ENCODE results near the gene MAN1A1. TPM values are rescaled to one million over a fixed set of nuclear protein-coding genes. Genes with fewer than 3 reads are reported as not detected.
"Not testable (repeated sequence)": the region's sequence is repeated elsewhere in the genome, so short reads cannot be mapped to it uniquely, and the experiment has no call there.

MAN1A1 gene
- total RNA-seq, 1 donor from 2014 or later = 75.5 TPM

DNA sequence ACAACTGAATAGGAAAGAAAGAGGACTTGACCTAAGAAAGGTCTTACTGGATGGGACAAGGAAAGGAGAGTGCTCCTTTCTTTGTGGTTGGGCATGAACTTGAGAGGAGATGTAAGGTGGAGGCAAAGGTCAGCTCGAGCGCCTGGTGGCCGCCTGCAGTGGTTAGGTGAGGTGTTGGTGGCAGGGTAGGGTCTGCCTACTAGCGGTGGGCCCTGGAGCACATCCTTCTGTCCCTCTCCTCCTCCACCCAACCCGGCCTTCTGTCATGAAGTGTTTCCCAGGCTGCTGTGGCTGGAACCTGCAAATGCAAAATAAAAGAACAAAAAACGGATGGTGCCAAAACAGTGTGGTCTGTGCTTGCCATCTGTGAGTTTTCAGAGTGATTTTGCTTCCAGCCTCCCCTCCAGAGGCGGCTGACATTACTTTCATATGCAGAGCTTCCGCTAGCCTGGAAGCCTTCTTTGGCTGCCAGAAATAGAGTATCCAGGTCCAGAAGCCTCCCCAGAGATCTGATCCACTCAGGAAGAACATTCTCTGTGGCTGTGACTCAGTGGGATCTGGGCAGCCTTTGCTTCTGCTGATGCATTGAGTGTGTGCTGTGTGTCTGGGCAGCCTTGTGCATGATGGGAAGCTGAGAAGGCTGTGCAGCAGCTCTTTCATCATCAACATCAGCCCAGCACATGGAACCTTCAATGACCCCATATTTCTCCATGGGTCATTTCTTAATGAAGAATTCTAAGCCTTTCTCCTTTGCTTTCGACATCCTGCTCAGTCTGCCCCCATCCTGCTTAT is 191.3 kb downstream of the MAN1A1 start:
- Histone ChIP-seq H3K4me1 (no peaks in the 10 kb centered on the region), H3K27ac (no peak overlapping the region), H3K9me3 (no peaks in the 10 kb centered on the region), H3K27me3 (no peaks in the 10 kb centered on the region), H3K4me3 (no peak overlapping the region), H3K36me3 (no peaks in the 10 kb centered on the region)
- TF ChIP-seq, protein P1, sequence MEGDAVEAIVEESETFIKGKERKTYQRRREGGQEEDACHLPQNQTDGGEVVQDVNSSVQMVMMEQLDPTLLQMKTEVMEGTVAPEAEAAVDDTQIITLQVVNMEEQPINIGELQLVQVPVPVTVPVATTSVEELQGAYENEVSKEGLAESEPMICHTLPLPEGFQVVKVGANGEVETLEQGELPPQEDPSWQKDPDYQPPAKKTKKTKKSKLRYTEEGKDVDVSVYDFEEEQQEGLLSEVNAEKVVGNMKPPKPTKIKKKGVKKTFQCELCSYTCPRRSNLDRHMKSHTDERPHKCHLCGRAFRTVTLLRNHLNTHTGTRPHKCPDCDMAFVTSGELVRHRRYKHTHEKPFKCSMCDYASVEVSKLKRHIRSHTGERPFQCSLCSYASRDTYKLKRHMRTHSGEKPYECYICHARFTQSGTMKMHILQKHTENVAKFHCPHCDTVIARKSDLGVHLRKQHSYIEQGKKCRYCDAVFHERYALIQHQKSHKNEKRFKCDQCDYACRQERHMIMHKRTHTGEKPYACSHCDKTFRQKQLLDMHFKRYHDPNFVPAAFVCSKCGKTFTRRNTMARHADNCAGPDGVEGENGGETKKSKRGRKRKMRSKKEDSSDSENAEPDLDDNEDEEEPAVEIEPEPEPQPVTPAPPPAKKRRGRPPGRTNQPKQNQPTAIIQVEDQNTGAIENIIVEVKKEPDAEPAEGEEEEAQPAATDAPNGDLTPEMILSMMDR (IDR thresholded peaks at IDR 0.05) = no peak
- peak in 1 of 2 donors; percentile 78 for DNase-seq (ENCODE audit: low spot score in 2 of 2)
- intact Hi-C loops (cut with DNase I) = no loop called here

DNA sequence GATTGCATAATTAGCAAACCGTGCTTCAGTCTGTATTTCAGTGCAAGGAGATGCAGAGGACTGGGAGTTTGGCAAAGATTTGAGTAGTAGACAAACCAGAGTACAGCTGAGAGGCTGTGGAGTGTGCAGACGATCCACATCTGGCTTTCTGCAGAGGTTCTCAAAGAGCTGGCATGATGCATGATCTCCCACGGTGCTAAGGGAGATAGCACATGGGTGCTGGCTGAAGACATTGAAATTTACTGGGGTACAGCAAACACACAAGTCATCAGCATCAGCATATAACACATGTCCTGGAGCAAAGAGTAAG is 192.1 kb downstream of the MAN1A1 start:
- DNase-seq (ENCODE audit: low spot score in 2 of 2) = no peak
- intact Hi-C loops (cut with DNase I) = no loop called here

DNA sequence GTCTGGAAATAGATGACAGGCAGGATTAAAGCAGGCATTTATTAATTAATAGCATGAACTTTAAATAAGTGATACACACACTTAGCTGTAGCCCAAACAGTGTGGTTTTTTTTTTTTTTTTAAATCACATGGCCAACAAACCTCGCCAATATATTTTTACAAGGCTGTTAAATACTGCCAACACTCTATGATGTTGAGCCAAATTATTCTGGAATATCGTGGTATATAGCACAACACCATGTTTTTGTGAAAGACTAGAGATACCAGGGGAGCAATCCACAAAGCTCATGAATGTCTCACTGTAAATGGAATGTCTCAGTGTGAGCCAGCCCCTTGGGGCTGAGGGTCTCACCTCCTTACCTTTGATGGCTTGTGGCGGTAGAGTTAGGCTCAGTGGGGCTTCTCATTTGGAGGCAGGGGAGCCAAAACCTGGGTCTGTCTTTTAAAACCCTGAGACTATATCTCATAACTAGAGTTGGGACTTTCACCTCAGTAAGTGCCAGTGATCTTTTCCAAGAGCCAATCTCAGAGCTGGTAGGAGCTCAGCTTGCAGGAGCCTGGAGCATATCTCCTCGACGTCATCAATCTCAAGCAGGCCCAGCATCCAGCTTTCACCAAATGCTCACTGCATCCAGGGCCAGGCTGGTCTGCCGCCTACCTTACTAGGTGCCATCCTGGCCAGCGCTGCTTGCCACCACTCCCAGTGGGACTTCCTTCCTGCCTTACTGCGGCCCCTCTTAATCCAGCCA is 192.6 kb downstream of the MAN1A1 start:
- Histone ChIP-seq H3K27ac (no peak overlapping the region), H3K36me3 (no peaks in the 10 kb centered on the region), H3K4me3 (no peak overlapping the region), H3K27me3 (no peaks in the 10 kb centered on the region), H3K9me3 (no peaks in the 10 kb centered on the region), H3K4me1 (no peaks in the 10 kb centered on the region)
- DNase-seq (ENCODE audit: low spot score in 2 of 2) = no peak
- TF ChIP-seq, protein P1 (IDR thresholded peaks at IDR 0.05) = no peak
- intact Hi-C loops (cut with DNase I) = no loop called here

More for the DNA sequence above, 192.1 kb downstream of the MAN1A1 start:
- no peaks in the 10 kb centered on the region for H3K9me3 ChIP-seq
- H3K27ac ChIP-seq = no peak overlapping the region
- H3K4me3 ChIP-seq = no peak overlapping the region
- no peaks in the 10 kb centered on the region for H3K4me1 ChIP-seq
- H3K36me3 ChIP-seq = no peaks in the 10 kb centered on the region
- TF ChIP-seq, protein P1 (IDR thresholded peaks at IDR 0.05) = no peak
- H3K27me3 ChIP-seq = no peaks in the 10 kb centered on the region

DNA sequence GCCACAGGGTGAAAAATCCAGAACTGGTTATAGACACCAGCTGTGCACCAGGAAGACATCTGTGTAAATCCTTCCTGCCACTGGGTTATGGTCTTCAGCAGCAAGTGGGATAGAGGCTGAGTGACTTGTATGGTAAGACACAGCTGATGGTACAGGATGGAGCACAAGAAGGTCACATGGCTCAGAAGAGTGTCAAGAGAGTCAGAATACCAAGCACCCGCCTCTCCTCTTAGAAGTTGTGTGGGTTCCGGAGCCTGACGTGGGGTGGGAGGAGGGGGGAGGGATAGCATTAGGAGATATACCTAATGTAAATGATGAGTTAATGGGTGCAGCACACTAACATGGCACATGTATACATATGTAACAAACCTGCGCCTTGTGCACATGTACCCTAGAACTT is 193.5 kb downstream of the MAN1A1 start:
- H3K4me3 ChIP-seq; H3K27me3 ChIP-seq; H3K4me1 ChIP-seq; intact Hi-C loops (cut with DNase I); H3K27ac ChIP-seq; H3K36me3 ChIP-seq; DNase-seq (ENCODE audit: low spot score in 2 of 2); H3K9me3 ChIP-seq: not testable (repeated sequence)

DNA sequence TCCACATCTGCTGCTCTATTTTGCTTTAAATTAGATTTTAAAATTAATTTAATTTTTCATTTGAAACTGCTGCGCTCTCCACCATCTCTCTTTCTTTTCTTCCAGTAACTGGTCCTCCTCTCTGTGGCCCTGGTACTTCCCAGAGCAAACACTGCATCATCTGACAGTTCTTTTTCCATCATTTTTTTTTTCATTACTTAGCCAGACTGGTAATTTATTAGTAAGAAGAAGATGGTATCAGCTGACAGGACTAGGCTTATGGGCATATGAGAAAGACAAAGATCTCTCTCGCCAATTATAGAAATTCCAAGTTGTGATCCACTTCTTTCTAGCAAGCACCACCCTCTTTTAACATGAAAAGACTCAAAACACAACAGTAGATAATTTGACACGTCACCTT is 197.4 kb downstream of the MAN1A1 start:
- no peak for DNase-seq (ENCODE audit: low spot score in 2 of 2)
- TF ChIP-seq, protein P1 (IDR thresholded peaks at IDR 0.05) = no peak
- Histone ChIP-seq H3K9me3 (no peaks in the 10 kb centered on the region), H3K4me3 (no peak overlapping the region), H3K36me3 (no peaks in the 10 kb centered on the region), H3K4me1 (peaks cover 0 to 18% of the 10 kb centered on the region in 2 donors), H3K27me3 (no peaks in the 10 kb centered on the region), H3K27ac (no peak overlapping the region)
- intact Hi-C loops (cut with DNase I) = no loop called here

DNA sequence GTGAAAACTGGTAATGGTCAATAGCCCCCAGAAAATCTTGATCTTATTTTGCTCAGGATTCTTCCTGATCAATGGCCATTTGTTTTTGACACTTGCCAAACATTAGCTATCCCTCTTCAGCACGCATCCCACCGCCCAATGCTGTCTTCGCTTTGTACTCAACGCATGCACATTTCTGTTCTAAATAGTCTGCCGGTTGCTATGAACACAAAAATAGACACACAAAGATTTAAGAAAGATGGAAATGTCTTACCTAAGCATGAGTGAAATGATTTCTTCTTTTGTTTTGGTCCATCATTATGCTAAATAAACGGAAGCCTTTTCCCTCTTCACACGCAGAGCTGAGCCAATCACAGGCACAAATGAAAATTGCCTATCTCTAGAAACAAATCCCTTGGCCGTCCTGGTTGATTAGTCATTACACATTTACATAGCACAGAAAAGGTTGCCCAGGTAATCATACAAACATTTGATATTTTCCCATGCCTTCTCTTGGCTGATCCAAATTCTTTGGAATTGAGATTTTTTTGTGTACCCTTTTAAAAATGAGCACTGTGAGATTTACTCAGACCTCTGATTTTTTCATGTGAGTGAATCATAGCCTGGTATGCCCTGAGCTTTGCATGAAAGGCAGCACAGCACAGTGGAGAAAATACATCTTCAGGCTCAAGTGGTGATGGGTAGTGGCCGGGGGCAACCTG is 200.6 kb downstream of the MAN1A1 start:
- Histone ChIP-seq H3K9me3 (no peaks in the 10 kb centered on the region), H3K27me3 (no peaks in the 10 kb centered on the region), H3K4me1 (peaks cover 0 to 18% of the 10 kb centered on the region in 2 donors), H3K36me3 (no peaks in the 10 kb centered on the region), H3K27ac (no peak overlapping the region), H3K4me3 (no peak overlapping the region)
- DNase-seq (ENCODE audit: low spot score in 2 of 2) = no peak
- TF ChIP-seq, protein P1 (IDR thresholded peaks at IDR 0.05) = no peak
- intact Hi-C loops (cut with DNase I) = loop anchor here (5.0 kb wide), 1 partner anchor 198 kb away; the partner anchor contains the start of gene MAN1A1
